ENCODE data around the gene TNKS1BP1. TPM values are rescaled to one million over a fixed set of nuclear protein-coding genes. Genes with fewer than 3 reads are reported as not detected.

The TNKS1BP1 gene
- total RNA-seq, 1 experiment from 2014 or later, result 94.6 TPM

DNA sequence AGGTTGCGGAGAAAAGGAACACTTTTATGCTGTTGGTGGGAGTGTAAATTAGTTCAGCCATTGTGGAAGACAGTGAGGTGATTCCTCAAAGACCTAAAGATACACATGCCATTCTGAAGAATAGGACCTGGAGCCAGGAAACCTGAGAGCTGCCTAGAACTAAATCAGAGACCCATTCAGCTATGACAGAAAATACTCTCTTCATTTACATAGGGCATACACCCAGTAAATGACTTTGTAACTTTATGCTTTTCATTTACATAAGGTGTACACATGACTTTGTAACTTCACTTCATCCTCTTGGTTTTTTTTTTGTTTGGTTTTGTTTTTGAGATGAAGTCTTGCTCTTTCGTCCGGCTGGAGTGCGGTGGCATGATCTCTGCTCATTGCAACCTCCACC is 62.6 kb downstream of the TNKS1BP1 start:
- Histone ChIP-seq H3K36me3 (ENCODE audit: control insufficient read depth, insufficient read depth, low read length) (no peaks in the 10 kb centered on the region), H3K4me3 (ENCODE audit: low read depth in 2 of 2, low read length in 2 of 2) (no peak overlapping the region), H3K9me3 (ENCODE audit: control insufficient read depth, insufficient read depth, low read depth, low read length) (no peaks in the 10 kb centered on the region), H3K27me3 (ENCODE audit: control insufficient read depth, insufficient read depth, low read length) (no peaks in the 10 kb centered on the region), H3K4me1 (ENCODE audit: control insufficient read depth, insufficient read depth, low read length) (no peaks in the 10 kb centered on the region), H3K27ac (ENCODE audit: low read length) (no peak overlapping the region)
- TF ChIP-seq POLR2AphosphoS5 (IDR thresholded peaks at IDR 0.05; ENCODE audit: low read depth, low read length) (no peak), TCF7L2 (IDR thresholded peaks at IDR 0.05; ENCODE audit: low read depth, low read length) (no peak), REST (IDR thresholded peaks at IDR 0.05; ENCODE audit: insufficient read depth in 1 of 2, low read depth in 2 of 2, low read length in 1 of 2) (no peak), CTCF (IDR thresholded peaks at IDR 0.05) (no peak), SIN3A (IDR thresholded peaks at IDR 0.05; ENCODE audit: borderline replicate concordance, insufficient read depth, low read depth, low read length) (no peak)
- intact Hi-C loops (cut with micrococcal nuclease; ENCODE audit: unreplicated experiment), result no loop called here
- ChIA-PET POLR2A (no interaction called here), CTCF (no interaction called here)
- in situ Hi-C loops (cut with HindIII; ENCODE audit: low pct_unique_long_range_greater_than_20kb, low sequenced_read_pairs), result no loop called here
- ATAC-seq (no peak), DNase-seq (ENCODE audit: low read depth, low spot score) (no peak)
- BruUV-seq (replicated peaks), result no TSS peak

- no peak for TF ChIP-seq SIN3A (IDR thresholded peaks at IDR 0.05; ENCODE audit: borderline replicate concordance, insufficient read depth, low read depth, low read length)
- TF ChIP-seq TCF7L2 (IDR thresholded peaks at IDR 0.05; ENCODE audit: low read depth, low read length), result no peak
- TF ChIP-seq CTCF (IDR thresholded peaks at IDR 0.05), result no peak
- no peak for TF ChIP-seq POLR2AphosphoS5 (IDR thresholded peaks at IDR 0.05; ENCODE audit: low read depth, low read length)
- TF ChIP-seq REST (IDR thresholded peaks at IDR 0.05; ENCODE audit: insufficient read depth in 1 of 2, low read depth in 2 of 2, low read length in 1 of 2), result no peak
- intact Hi-C loops (cut with micrococcal nuclease; ENCODE audit: unreplicated experiment) (no loop called here), in situ Hi-C loops (cut with HindIII; ENCODE audit: low pct_unique_long_range_greater_than_20kb, low sequenced_read_pairs) (no loop called here)
- H3K4me1 ChIP-seq (ENCODE audit: control insufficient read depth, insufficient read depth, low read length), result no peaks in the 10 kb centered on the region
- H3K36me3 ChIP-seq (ENCODE audit: control insufficient read depth, insufficient read depth, low read length), result no peaks in the 10 kb centered on the region
- no peak for ATAC-seq
- no TSS peak for BruUV-seq (replicated peaks)
- no peak for DNase-seq (ENCODE audit: low read depth, low spot score)
- CTCF ChIA-PET, result no interaction called here
- no peaks in the 10 kb centered on the region for H3K9me3 ChIP-seq (ENCODE audit: control insufficient read depth, insufficient read depth, low read depth, low read length)
- no peaks in the 10 kb centered on the region for H3K27me3 ChIP-seq (ENCODE audit: control insufficient read depth, insufficient read depth, low read length)
- H3K27ac ChIP-seq (ENCODE audit: low read length), result no peak overlapping the region
- no peak overlapping the region for H3K4me3 ChIP-seq (ENCODE audit: low read depth in 2 of 2, low read length in 2 of 2)
- POLR2A ChIA-PET, result no interaction called here
Measured at GRCh38 chr11:57260937-57261783, 63.6 kb downstream of the TNKS1BP1 start.
